Neural crest cell (in vitro differentiated cells): ENCODE data around the gene ABHD17B. TPM values are rescaled to one million over a fixed set of nuclear protein-coding genes. Genes with fewer than 3 reads are reported as not detected.

Source experiments
- DNase-seq: peaks from one replicate; pipeline ENCODE4 v3.0.0; 2021; ENCODE audit warnings: low read depth, mixed read lengths, low spot score
- H3K27ac Mint-ChIP-seq: one replicate; pipeline ENCODE4 v1.8.0; 2021; ENCODE audit warnings: mild to moderate bottlenecking, mixed read lengths; ENCODE audit not compliant: unreplicated experiment
- H3K27me3 Mint-ChIP-seq: 2 replicates; pipeline ENCODE4 v1.8.0; 2021; ENCODE audit warnings: low read depth, mild to moderate bottlenecking, mixed read lengths
- H3K36me3 Mint-ChIP-seq: 2 replicates; pipeline ENCODE4 v1.8.0; 2021; ENCODE audit warnings: low read depth, mild to moderate bottlenecking, mixed read lengths
- H3K4me1 Mint-ChIP-seq: 2 replicates; pipeline ENCODE4 v1.8.0; 2021; ENCODE audit warnings: mixed read lengths
- H3K4me3 Mint-ChIP-seq: one replicate; pipeline ENCODE4 v1.8.0; 2021; ENCODE audit warnings: mild to moderate bottlenecking, mixed read lengths
- H3K9me3 Mint-ChIP-seq: 2 replicates; pipeline ENCODE4 v1.8.0; 2021; ENCODE audit warnings: mixed read lengths
- CTCF ChIP-seq: fragments of 200-600 bp; sonication (generic); conservative IDR thresholded peaks from 2 replicates; pipeline ENCODE4 v1.5.0; 2021; ENCODE audit warnings: antibody characterized with exemption, mild to moderate bottlenecking
- total RNA-seq: library from RNA; stranded (reverse); gene quantifications from 2 replicates; pipeline ENCODE4 v1.2.1, GENCODE V29; 2021

The ABHD17B gene
- total RNA-seq, 1 donor from 2014 or later, result 42.1 TPM

GRCh38 chr9:71876829-71877228 lies 34.2 kb downstream of the ABHD17B start:
- H3K36me3 Mint-ChIP-seq, result peaks cover 44% of the 10 kb centered on the region
- H3K9me3 Mint-ChIP-seq, result peaks cover 14% of the 10 kb centered on the region
- no peaks in the 10 kb centered on the region for H3K27me3 Mint-ChIP-seq
- H3K4me1 Mint-ChIP-seq, result no peaks in the 10 kb centered on the region
- TF ChIP-seq CTCF, result no peak
- no peak overlapping the region for H3K27ac Mint-ChIP-seq
- no peak for DNase-seq
- H3K4me3 Mint-ChIP-seq, result no peak overlapping the region

- peaks cover 14% of the 10 kb centered on the region for H3K9me3 Mint-ChIP-seq
- H3K27me3 Mint-ChIP-seq, result no peaks in the 10 kb centered on the region
- TF ChIP-seq CTCF, result no peak
- no peak for DNase-seq
- H3K4me1 Mint-ChIP-seq, result no peaks in the 10 kb centered on the region
- peaks cover 38% of the 10 kb centered on the region for H3K36me3 Mint-ChIP-seq
- H3K4me3 Mint-ChIP-seq, result no peak overlapping the region
- no peak overlapping the region for H3K27ac Mint-ChIP-seq
Measured at GRCh38 chr9:71876106-71876505, 34.9 kb downstream of the ABHD17B start.

- Mint-ChIP-seq H3K4me3 (no peak overlapping the region), H3K36me3 (peaks cover 35% of the 10 kb centered on the region), H3K4me1 (no peaks in the 10 kb centered on the region), H3K27me3 (no peaks in the 10 kb centered on the region), H3K27ac (no peak overlapping the region), H3K9me3 (peaks cover 12% of the 10 kb centered on the region)
- TF ChIP-seq CTCF, result no peak
- DNase-seq, result no peak
Measured at GRCh38 chr9:71875345-71875744, 35.6 kb downstream of the ABHD17B start.

GRCh38 chr9:71863631-71864030 lies 47.4 kb downstream of the ABHD17B start:
- H3K4me1 Mint-ChIP-seq, result peaks cover 16% of the 10 kb centered on the region
- H3K27ac Mint-ChIP-seq, result no peak overlapping the region
- TF ChIP-seq CTCF, result no peak
- H3K9me3 Mint-ChIP-seq, result peaks cover 14% of the 10 kb centered on the region
- H3K4me3 Mint-ChIP-seq, result no peak overlapping the region
- no peaks in the 10 kb centered on the region for H3K27me3 Mint-ChIP-seq
- no peak for DNase-seq
- peaks cover 53% of the 10 kb centered on the region for H3K36me3 Mint-ChIP-seq

- H3K9me3 Mint-ChIP-seq, result peaks cover 19% of the 10 kb centered on the region
- DNase-seq, result no peak
- peaks cover 49% of the 10 kb centered on the region for H3K36me3 Mint-ChIP-seq
- no peak overlapping the region for H3K4me3 Mint-ChIP-seq
- TF ChIP-seq CTCF, result no peak
- no peak overlapping the region for H3K27ac Mint-ChIP-seq
- peaks cover 10% of the 10 kb centered on the region for H3K4me1 Mint-ChIP-seq
- H3K27me3 Mint-ChIP-seq, result no peaks in the 10 kb centered on the region
Measured at GRCh38 chr9:71861618-71862017, 49.4 kb downstream of the ABHD17B start.

DNA sequence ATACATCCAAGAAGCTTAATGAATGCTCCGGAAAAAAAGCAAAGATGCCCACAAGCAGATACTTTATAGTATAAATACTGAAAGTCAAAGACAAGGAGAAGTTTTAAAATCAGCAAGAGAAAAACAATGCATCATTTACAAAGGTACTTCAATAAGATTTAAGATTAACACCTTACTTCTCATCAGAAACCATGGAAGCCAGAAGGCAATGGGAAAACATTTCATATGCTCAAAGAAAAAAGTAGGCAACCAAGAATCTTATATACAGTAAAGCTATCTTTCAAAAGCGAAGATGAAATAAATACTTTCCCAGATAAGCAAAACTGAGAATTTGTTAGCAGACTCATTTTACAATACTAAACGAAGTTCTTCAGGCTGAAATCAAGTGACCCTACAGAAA lies 51.1 kb downstream of the ABHD17B start:
- TF ChIP-seq CTCF, result no peak
- H3K4me3 Mint-ChIP-seq, result no peak overlapping the region
- H3K9me3 Mint-ChIP-seq, result peaks cover 19% of the 10 kb centered on the region
- H3K36me3 Mint-ChIP-seq, result peaks cover 48% of the 10 kb centered on the region
- H3K27ac Mint-ChIP-seq, result no peak overlapping the region
- peaks cover 10% of the 10 kb centered on the region for H3K4me1 Mint-ChIP-seq
- H3K27me3 Mint-ChIP-seq, result no peaks in the 10 kb centered on the region
- no peak for DNase-seq
